Activated CD4-positive, alpha-beta T cell treated with anti-CD3 and anti-CD28 coated beads for 4 hours (primary cell): Measurements from ENCODE around the gene ZFAND6.

Experiments
- DNase-seq, 2 donors: peaks; one replicate each; pipeline ENCODE4 v3.0.0-alpha.2; 2020

Gene ZFAND6

DNA sequence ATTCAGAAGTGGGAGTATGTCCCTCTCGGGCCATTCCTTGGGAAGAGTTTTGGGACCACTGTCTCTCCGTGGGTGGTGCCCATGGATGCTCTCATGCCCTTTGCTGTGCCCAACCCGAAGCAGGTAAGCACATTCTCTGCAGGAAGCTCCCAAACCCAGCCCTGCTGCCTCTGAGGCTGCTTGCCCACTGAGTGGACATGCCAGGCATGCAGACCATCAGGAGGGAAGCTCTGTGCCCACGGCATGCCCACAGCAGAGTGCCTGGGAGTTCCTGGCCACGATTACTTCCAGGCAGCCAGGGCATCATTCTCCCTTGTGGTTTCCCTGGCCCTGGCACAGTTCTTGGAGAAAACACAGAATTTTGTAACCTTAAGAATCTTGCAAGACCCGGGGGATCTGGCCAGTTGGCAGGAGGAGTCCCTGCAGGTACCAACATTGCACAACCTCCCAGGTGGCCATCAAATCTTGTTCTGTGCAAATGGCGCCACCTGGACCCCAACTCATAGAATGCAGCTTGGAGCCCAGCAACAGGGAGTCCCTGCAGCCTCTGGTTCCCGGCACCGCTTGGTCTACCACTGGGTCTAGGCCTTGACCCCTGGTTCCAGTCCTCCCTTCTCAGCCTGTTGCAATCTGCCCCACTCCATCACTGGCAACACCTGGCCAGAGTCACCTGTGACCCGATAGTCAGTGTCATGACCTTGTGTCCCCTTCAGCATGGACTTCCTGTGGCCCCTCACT, 113.7 kb downstream of the ZFAND6 start:
- DNase-seq: peak; percentile 61 to 72

DNA sequence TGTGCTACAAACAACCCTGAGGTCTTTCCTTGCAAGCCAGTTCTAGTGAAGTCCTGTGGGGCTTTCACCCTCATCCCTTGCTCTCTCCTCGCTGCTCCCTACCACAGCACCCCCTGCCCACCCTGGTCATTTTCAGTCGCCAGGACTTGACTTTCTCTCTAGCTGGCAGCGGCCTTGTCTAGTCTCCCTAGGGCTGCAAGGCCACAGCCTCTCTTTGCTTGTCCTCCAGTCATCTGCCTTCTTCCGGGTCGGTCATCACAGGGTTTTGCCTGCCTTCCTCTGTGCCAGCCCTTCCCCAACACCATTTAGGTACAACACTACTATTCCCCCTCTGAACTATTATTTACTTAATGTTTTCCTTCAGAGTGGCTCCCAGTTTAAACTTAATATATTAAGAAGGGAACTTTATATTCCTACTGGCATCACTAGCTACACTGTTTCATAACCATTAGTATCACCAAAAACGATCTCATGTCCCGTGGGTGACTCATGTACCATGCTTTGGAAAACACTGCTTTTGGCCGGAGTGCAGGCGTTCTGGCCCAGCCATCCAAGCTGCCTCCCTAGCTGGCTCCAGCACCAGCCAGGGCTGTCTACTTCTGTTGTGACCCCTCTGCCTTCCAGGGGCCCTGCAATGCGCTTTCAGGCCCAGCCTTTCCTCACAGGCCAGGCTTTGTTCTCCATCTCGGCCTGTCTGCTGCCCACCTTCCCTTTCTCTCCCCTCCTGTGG, 114.7 kb downstream of the ZFAND6 start:
- no peak for DNase-seq

DNA sequence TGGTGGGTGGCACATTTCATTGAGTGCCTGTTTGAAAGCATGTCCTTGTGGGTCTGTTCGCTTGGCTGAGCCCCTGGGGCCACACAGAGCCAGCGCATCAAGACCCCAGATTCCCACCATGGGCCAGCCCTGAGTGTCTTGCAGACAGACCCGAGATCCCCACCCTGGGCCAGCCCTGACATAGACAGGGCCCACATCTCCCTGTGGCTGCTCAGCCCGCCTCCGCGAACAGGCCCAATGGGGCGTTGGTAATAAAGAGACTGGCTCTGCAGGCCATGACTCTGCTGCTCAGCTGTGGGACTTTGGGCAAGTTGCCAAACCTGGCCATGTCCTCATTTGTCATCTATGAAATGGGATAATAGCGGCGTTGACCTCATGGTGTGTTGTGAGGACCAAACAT, 116.0 kb downstream of the ZFAND6 start:
- no peak for DNase-seq

- DNase-seq: no peak
Observed at GRCh38 chr15:80176443-80176842, 117.0 kb downstream of the ZFAND6 start.

- DNase-seq: no peak
Observed at GRCh38 chr15:80177156-80177555, 117.7 kb downstream of the ZFAND6 start.

DNA sequence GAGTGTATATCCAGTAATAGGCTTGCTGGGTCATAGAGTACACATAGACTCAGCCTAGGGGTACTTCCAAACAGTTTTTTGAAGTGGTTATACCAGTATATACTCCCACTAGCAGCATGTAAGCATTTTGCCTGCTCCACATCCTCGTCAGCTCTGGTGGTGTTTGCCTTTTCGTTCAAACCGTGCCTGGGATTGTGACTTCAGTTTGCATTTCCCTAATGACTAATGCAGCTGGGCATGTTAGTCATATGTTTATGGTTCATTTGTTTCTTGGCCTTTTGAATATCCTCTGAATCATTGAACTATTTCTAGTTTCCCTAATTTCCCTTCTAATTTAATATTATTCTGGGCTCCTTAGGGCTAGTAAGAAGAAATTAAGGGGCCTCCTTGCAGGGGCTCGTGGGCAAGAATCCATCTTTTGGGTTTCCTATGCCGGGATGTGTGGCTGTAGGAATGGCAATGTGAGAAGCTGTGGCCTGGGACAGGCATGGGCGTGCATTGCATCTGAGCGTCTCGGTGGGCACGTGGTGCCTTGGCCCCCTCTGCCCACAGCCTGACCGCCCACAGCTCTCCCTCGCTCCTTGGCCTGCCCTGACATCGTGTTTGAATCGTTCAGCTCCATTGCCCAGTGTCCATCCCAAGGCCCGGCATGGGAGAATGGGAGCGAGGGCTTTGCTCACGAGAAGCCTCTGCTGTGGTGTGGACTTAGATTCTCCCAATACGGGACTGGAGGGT, 119.7 kb downstream of the ZFAND6 start:
- no peak for DNase-seq

DNA sequence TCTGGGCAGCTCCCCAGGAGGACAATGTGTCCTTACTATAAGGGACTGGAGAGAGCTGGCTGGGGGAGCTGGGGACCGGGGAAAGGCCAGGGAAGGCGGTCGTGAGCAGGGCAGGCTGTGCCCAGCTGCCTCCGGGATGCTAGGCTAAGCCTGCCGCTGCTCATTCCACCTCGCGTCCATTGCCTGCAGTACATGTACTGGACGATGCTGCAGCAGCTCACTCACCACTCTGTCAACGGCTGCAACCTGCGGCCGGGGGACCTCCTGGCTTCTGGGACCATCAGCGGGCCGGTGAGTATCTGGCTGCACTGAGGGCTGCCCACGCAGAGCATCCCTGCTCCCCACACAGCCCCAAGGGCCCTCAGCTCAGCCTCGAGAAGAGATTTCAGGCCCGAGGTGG, 120.5 kb downstream of the ZFAND6 start:
- DNase-seq: no peak

DNA sequence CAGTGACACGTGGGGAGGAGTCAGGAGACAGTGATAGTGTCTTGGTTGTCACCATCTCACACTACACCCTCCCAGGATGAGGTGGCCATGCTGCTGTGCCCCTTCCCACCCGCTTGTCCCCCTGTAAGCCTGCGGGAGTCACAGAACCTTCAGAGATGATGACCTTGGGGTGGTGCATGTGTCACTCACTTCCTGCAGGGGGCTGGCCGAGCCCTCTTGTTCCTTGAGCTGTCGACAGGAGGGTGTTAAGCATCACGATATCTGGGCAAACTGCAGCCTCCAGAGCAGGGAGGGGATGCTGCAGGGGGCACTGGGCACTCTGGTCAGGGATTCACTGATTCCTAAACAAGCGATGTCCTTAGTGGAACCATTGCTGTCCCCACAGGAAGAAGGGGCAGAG, 121.0 kb downstream of the ZFAND6 start:
- DNase-seq: no peak

DNA sequence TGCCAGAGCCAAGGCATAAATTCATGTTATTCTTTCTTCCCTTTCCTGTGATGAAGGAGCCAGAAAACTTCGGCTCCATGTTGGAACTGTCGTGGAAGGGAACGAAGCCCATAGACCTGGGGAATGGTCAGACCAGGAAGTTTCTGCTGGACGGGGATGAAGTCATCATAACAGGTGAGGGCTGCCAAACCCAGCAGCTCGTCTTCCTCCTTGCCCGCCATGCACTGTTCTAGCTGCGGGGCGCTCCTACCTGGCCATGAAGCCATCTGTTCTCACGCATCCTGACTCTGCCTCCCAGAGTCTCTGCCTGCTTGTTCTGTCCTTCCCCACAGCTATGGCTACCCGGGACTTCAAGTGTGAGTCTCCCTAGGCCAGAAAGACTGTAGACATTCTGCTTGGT, 121.5 kb downstream of the ZFAND6 start:
- no peak for DNase-seq

DNA sequence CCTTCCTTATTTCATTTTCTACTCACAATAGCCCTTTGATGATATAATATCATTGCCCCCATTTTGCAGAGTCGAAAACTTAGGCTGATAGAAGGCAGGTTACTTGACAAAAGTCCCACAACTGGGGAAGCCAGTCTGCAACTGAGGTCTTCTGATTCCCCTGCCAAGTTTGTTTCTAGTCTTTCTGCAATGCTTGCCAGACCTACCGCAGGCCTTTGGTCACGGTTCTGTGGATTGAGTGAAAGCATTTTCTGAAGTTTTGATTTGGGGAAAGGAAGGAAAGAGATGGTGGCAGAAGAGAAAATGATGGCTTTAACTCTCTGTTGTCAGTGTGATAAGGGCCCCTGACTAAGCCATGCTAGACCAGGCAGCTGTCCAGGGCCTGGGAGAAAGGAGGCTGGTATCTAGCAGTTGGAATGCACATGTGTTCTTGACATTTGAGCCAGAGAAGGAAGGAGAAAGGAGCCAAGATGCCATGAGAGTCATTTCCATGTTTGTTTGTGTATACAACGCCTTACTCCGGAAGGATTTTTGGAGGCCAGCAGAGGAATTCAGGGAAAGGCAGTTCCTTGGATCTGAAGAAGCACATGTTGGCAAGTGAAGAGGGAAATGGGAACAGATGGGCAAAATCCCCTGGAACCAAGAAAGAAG, 123.3 kb downstream of the ZFAND6 start:
- DNase-seq: no peak

DNA sequence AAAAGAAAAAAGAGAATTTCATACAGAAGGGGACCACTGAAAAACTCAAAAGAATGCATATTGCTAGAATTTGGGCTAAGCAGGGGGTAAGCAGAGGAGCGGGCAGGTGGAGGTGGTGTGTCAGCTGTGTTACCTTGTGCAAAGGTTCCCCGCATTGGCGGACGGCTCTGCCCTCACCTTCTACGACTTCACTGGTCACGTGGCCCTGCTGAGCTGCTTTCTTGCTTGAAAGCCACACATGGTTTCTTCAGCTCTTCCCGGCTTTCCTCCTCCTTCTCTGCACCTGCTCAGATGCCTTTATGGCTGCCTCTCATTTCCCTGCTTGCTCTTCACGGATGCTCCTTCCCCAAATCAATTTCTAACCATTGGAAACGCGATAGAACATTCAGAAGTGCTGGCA, 123.8 kb downstream of the ZFAND6 start:
- no peak for DNase-seq

DNA sequence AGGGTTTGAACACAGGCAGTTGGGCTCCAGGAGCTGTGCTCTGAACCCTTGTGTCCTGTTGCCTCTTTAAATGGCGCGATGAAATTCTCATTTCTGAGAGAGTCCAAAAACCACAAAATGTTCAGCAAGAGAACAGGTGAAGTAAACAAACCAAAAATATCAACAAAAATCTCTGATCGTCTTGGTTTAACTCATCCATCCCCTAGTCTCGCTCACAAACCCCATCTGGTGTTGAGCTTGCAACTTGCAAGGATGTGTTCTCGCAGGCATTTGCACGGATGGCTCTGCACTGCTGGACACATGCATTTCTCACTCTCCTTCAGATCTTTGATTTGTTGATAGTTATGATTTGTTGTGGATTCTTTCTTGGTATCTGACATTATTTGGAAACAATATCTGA, 124.4 kb downstream of the ZFAND6 start:
- DNase-seq: no peak

DNA sequence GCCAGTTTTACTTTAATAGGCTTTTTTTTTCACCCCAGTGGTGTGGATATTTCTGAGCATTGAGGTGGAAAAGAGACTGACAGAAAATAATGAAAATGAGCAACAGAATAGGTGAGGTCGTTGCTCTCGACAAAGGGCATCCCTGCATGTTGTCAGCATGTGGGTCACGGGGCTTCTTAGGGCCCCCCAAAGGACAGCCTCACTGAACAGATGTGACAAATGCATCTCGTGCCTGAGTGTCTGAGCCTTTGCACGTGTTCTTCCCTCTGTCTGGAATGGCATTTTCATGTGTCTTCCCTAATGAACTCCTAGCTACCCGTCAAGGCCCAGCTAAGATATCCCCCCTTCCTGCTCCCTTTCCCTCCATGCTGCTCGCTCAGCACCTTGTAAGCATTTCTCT, 125.1 kb downstream of the ZFAND6 start:
- DNase-seq: no peak

GRCh38 chr15:80185152-80185551, 125.7 kb downstream of the ZFAND6 start:
- DNase-seq: no peak

GRCh38 chr15:80186066-80186465, 126.6 kb downstream of the ZFAND6 start:
- DNase-seq: no peak

DNA sequence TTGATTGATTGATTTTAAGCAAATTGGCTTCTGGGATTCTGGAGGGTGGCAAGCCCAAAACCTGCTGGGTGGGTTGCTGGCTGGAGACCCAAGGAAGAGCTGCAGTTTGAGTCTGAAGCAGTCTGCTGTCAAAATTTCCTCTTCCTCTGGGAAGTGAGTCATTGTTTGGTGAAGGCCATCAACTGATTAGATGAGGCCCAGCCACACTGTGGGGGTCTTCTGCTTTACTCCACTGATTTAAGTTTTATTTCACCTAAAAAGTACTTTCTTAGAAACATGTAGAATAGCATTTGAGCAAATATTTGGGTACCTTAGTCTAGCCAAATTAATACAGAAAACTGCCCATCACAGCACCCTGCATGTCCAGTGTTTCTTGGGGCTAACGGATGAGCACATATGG, 127.1 kb downstream of the ZFAND6 start:
- no peak for DNase-seq
